HuH-7 (cell line): ENCODE measurements around the gene OLFML2A.
"Not testable (repeated sequence)": the region's sequence is repeated elsewhere in the genome, so short reads cannot be mapped to it uniquely, and the experiment has no call there.

ENCODE experiments used
- DNase-seq: peaks from one replicate; pipeline ENCODE4 v3.0.0; 2011; ENCODE audit warnings: low spot score

The OLFML2A gene

GRCh38 chr9:124776954-124777648 lies at the start of gene OLFML2A:
TSS of gene OLFML2A (plus strand) at chr9:124777133. CDS start at chr9:124777271, 138 bp downstream.
- DNase-seq: peak; percentile 78

GRCh38 chr9:124730772-124731171 lies 46.2 kb upstream of the OLFML2A start:
- no peak for DNase-seq

DNA sequence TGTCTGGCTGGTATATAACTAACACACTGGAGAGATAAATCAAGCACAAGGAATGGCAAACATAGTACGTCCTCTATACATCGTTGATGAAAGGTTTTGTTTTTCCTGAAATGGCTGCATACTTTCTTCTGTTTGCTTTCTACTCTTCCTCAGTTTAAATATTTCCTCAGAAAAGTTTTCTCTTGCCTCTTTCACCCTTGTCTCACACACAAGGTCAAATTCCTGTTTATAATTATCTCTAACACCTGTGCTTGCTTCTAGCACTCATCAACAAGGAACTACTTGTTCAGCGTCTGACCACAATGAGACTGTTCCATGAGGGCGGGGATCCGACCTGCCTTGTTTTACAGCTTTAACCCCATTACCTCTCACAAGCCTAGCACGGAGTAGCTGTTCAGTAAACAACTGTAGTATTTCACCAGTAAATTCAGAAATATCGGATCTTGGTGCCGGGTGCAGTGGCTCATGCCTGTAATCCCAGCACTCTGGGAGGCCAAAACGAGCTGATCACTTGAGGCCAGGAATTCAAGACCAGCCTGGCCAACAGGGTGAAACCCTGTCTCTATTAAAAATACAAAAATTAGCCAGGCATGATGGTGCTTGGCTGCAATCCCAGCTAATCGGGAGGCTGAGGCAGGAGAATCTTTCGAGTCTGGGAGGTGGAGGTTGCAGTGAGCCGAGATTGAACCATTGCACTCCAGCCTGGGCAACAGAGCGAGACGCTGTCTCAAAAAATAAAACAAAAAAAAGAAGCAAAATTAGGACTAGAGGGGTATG lies 42.8 kb upstream of the OLFML2A start:
- peak; percentile 57 for DNase-seq

GRCh38 chr9:124734741-124735083 lies 42.2 kb upstream of the OLFML2A start:
- DNase-seq: not testable (repeated sequence)

- DNase-seq: no peak
These were observed 41.8 kb upstream of the OLFML2A start for GRCh38 chr9:124735121-124735520.

GRCh38 chr9:124738075-124738474 lies 38.9 kb upstream of the OLFML2A start:
- DNase-seq: not testable (repeated sequence)

DNA sequence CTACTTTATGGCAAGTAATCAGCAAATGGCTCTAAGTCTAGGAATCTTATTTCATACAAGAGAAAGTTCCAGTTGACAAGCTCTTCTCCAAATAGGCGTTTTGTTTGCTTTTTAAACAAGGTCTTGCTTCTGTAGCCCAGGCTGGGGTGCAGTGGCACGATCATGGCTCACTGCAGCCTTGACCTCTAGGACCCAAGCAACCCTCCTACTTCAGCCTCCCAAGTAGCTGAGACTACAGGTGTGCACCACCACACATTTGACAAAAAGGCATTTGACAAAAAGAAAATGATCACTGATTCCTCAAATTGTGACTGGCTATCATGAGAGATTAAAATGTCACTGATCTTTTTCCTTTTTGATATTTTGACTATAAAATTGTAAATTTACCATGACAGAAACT lies 37.6 kb upstream of the OLFML2A start:
- DNase-seq: no peak

GRCh38 chr9:124741149-124741548 lies 35.8 kb upstream of the OLFML2A start:
- DNase-seq: no peak

- no peak for DNase-seq
These were observed 35.3 kb upstream of the OLFML2A start for GRCh38 chr9:124741662-124742061.

DNA sequence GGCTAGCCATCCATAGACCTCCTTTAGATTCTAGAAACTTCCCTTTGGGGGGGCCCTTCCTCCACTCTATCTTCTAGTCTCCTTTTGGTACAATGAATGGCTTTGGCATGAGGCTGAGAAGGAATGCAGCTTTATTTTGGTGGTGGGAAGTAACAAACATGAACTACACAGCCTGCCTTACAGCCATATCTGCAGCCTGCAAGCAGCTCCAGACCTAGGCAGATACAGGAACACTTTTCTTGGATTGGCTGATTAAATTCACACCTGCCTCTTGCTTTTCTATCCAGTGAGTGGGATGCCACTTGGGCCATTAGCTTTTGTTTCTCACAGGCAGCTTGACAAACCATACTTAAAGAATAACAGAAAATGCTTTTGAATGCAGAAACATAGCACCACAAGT lies 34.0 kb upstream of the OLFML2A start:
- DNase-seq: no peak

DNA sequence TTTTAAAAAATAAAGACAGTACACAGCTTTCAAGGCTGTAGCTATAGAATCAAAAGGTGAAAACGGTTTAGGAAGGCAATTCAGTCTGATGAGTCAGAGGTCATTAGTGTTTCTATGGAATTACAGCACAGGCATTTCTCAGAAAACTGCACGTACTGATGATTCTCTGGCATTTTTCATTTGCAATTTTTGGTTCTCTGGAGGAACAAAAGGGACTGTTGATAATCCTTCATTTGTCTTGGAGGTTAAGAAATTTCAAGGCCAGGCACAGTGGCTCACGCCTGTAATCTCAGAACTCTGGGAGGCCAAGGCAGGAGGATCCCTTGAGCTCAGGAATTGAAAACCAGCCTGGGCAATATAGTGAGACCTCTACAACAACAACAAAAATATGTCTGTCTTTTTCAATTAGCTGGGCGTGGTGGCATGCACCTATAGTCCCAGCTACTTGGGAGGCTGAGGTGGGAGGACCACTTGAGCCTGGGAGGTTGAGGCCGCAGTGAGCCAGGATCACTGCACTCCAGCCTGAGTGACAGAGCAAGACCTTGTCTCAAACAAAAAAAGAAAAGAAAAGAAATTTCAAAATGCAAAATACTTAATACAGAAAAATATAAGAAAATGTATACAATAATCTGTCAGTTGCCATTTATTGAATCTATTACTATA lies 33.1 kb upstream of the OLFML2A start:
- DNase-seq: no peak

DNA sequence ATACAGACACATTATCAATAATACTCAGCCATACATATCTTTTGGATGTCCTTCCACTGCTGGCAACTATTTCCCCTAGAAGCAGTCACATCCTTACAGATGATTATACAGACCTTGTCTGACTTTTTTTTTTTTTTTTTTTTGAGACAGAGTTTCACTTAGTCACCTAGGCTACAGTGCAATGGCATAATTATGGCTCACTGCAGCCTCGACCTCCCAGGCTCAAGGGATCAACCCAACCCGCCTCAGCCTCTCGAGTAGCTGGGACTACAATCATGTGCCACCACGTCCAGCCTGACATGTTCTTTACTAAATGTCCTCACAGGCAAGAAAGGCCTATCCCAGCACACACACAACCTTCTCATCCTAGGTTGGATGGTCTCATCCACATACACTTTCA lies 29.9 kb upstream of the OLFML2A start:
- no peak for DNase-seq

- DNase-seq: no peak
These were observed 27.6 kb upstream of the OLFML2A start for GRCh38 chr9:124749284-124749683.

DNA sequence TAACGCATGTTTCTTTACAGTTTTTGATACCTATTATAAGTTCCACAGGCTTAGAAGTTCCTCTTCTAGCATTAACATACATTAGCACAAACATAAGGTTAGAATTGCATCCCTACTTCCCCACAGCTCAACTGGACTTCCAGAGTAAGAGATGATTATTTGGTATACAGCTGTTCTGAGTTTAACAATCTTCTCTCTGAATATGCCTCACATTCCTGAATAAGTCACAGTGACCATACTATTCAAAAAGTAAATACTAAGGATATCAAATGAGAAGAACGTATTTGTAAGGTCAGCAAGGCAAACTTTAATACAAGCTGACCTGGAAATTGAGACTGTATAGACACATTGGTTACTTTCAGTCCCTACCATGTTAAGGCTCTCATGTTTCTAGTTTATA lies 27.2 kb upstream of the OLFML2A start:
- DNase-seq: no peak

DNA sequence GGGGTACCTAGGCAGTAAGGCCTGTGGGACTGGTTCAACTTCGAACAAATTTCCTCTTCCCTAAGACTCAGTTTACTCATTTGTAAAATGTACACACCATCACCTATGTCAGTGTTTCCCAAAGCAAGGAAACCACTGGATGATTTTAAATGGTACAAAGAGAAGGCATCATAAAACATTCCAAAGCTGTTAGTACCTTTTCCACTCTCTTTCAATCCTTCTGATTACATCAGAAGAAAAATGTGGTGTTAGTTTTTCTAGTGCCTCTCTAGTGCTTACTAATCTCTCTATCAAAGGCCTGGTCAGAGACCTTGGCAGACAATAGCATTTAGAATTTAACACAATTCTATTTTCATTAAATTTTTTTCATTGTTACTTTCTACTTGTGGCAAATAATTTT lies 24.0 kb upstream of the OLFML2A start:
- DNase-seq: no peak

DNA sequence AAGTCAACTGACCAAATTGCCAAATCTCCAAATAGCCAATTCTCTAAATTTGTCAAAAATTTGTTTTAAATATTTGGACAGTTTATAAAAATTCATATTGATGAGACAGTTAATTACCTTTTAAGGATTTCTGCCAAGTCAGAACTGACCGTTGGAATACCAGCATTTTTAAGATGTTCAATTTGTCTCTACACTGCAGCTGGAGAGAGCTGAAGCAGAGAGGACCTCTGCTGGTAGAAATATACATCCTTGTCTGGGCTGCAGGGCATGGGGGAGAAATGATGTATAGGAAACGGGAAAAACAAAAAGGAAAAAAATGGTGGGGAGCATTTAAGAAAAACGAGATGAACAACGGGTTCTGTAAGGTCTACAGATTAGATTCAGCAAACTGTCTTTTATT lies 22.6 kb upstream of the OLFML2A start:
- no peak for DNase-seq

DNA sequence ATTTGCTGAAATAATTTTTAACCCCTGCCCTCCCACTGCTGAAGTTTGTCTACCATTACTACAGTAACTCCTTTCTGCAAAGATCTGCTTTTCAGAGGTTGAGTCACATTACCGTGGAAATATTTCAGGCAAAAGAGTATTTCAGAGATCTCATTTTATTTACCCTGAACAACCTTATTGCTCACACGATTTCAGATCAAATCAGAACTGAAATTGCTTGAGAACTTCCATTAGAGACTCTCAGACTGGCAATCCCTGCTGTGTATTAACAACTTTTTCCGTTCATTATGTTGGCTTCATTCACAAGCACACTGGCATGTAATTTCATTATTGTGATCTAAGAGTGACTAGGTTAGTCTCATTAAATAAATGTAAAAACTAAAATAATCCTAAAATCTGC lies 21.9 kb upstream of the OLFML2A start:
- no peak for DNase-seq

DNA sequence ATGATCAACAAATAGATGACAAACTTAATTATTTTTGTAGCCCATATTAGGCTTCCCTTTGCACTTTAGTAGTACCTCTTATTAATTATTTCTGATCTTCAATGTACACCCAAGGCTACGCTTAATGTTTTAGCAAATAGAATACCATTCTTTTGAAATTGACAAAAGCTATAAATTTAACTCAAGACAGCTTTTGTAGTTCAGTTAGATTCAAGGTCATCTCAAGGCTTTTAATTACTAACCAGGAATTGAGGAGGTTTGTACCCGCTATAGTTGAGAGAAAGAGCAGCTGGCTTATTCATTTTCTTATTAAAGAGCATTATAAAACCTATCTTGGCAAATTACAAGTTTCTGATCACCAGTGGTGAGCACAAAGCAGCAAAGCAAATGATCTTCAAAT lies 20.9 kb upstream of the OLFML2A start:
- DNase-seq: no peak

- no peak for DNase-seq
These were observed 19.3 kb upstream of the OLFML2A start for GRCh38 chr9:124757616-124758015.

DNA sequence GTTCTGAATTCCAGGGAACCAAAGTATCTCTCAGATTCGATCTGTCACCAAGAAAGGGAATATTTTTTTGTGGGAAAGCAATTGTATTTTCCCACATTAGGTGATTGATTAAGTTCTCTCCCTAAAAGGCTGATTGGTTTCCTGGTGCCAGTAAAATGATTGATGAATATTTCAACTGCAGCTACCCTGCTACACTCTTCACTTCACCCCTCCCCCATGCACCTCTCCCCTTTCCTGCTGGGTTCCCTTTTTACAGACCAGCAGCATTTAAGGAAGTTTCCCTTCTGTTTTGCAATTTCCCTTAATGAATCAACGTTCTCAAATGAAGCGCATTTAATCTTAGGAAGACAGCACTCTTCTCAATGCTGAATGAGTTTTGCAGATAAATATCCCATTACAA lies 18.9 kb upstream of the OLFML2A start:
- DNase-seq: no peak

- no peak for DNase-seq
These were observed 18.2 kb upstream of the OLFML2A start for GRCh38 chr9:124758691-124759090.

GRCh38 chr9:124759327-124759726 lies 17.6 kb upstream of the OLFML2A start:
- no peak for DNase-seq

GRCh38 chr9:124760719-124761118 lies 16.2 kb upstream of the OLFML2A start:
- no peak for DNase-seq
